Ramos (cell line): ENCODE results near the gene MECR.

ENCODE experiments used
- in situ Hi-C: fragments of 300-500 bp; cut with MboI; formaldehyde crosslinking; loops from one replicate; pipeline ENCODE4 v1.14.3; 2022; ENCODE audit warnings: low sequenced_read_pairs; ENCODE audit not compliant: unreplicated experiment

MECR gene

GRCh38 chr1:29210278-29211085 is 20.3 kb downstream of the MECR start:
- in situ Hi-C loops: no loop called here

DNA sequence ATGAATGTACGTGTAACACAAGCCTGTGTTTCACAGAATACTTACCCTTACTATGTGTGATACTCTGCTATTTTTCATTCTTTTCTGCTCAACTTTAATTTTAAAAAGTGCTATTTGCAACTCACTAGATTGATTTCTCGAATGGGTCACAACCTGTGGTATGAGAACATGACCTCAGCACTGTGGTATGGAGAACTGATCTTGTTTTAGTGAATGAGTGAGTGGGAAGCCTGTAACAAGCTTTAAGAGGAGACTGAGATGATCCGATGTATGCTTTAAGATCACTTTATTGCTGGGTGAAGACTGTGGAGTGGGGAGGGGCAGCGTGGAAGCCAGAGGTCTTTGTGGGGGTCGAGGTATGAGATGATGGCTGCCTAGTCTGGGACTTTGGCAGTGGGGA is 21.6 kb downstream of the MECR start:
- in situ Hi-C loops: no loop called here

DNA sequence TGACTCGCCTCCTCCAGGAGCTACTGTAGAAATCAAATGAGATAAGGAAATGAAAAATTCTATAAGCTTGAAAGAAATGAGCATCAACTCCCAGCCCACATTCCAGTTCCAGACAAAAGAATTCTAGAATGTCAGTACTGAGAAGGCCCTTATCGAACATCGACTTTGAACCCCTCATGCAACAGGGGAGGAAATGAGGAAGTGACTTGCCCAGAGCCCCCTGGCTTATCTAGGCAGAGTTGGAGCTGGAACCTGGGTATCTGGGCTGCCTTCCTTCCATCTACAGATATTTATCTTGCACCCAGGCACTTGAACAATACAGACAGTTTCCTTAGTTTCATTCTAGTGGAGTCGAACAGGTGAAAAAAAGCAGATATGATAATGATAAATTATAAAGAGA is 22.3 kb downstream of the MECR start:
- in situ Hi-C loops: no loop called here

DNA sequence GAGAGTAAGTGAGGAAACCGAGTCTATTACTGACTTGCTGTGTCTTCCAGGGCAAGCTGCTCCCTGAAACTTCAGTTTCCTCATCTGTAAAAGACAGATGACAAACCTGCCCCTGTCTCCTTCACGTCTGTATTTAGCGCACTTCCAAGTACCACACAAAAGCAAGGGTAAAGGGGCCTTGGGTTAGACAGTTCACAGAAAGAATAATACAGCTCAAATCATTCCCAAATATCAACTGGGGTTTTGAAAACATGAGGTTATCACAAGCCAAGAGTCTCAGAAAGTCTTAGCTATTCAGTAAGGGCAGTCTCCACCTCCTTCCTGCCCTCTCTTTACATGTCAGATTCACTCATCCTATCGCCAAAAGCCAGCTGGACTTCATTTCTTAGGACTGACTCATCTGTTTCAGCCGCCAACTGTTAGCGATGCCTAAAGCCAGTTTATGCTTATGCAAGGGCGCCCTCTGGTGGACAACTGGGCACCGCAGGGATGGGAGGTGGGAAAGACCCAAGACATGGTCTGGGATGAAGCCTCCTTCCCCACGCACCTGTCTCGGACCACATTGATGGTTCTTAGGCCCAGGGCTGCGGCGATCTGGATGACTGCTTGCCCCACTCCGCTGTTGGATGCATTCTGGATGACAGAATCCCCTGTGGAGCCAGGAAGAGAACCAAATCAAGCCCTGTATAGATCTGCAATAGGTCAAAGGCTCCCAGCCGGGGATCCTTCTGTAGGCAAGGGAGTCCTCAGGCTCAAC is 28.0 kb downstream of the MECR start:
- in situ Hi-C loops: no loop called here

GRCh38 chr1:29202053-29202452 is 28.7 kb downstream of the MECR start:
- in situ Hi-C loops: no loop called here

- in situ Hi-C loops: no loop called here
These were observed 29.1 kb downstream of the MECR start for GRCh38 chr1:29201595-29202051.

GRCh38 chr1:29200906-29201594 is 29.7 kb downstream of the MECR start:
- in situ Hi-C loops: no loop called here

GRCh38 chr1:29197993-29198392 is 32.7 kb downstream of the MECR start:
- in situ Hi-C loops: loop anchor here (5.0 kb wide), 1 partner anchor 316 kb away; no protein-coding TSS in a partner anchor

GRCh38 chr1:29197590-29197924 is 33.2 kb downstream of the MECR start:
- in situ Hi-C loops: loop anchor here (5.0 kb wide), 1 partner anchor 315 kb away; no protein-coding TSS in a partner anchor

DNA sequence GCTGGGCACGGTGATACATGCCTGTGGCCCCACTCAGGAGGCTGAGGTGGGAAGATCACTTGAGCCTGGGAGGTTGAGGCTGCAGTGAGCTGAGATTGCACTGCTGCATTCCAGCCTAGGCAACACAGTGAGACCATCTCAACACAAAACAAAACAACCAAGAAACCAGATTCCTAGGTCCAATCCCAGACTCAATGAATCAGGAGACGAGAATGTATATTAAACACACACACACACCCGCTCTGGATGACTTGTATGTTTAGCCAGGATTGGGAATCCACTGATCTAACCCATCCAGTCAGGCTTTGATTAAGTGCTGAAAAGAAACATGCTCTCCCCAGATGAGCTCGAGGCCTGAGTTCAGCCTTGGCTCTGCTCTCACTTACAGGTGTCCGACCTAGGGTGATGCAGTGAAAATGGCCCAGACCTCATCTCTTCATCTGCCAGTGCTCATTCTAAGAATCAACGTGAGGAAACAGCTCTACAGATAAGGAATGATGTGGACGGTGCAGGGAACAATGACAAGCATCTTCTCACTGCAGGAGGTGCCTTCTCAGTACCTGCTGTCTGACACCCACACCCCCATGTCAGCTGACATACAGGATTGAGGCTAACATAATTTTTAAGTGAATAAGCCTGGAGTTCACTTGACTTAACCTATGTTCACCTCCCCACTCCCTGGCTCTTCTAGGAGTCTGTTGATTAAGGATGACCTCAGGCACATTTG is 33.7 kb downstream of the MECR start:
- in situ Hi-C loops: loop anchor here (5.0 kb wide), 1 partner anchor 315 kb away; no protein-coding TSS in a partner anchor

DNA sequence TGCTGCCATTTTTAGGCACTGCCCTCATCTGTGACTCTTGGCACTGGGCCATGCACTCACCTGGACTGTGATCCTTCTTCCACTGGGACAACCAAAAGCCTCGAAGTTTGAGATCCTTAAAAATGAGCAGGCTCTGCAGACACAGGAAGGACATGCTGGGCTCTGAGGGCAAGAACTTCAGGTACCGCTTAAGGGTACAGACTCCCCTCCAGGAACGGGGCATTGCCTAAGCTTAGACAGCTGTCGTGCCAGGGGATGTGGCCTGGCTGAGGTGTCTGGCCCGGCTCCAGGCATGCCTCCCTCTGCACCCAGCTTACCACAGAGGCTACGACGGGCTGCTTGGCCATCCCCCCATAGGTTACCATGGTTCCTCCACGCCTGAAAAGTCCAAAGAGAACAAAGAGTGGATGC is 34.8 kb downstream of the MECR start:
- in situ Hi-C loops: loop anchor here (5.0 kb wide), 1 partner anchor 314 kb away; no protein-coding TSS in a partner anchor

GRCh38 chr1:29193879-29194455 is 36.8 kb downstream of the MECR start:
- in situ Hi-C loops: no loop called here

DNA sequence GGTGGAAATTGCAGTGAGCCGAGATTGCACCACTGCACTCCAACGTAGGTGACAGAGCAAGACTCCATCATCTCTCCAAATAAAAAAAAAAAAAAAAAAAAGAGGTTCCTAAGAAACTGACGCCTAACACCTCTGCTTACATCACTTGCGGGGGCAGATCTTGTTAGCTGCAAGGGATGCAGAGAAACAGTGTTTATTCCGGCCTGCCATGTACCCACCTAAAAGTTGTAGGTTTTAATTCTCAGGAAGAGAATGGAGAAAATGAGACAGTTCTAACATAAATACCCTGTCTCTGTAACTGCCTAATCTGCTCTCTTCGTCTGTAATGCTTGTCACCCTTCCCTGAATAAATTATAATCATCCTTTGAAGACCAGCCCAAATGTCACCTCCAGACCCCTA is 40.0 kb downstream of the MECR start:
- in situ Hi-C loops: no loop called here

GRCh38 chr1:29186707-29187106 is 44.0 kb downstream of the MECR start:
- in situ Hi-C loops: no loop called here

GRCh38 chr1:29186252-29186651 is 44.5 kb downstream of the MECR start:
- in situ Hi-C loops: no loop called here

GRCh38 chr1:29183287-29183686 is 47.4 kb downstream of the MECR start:
- in situ Hi-C loops: no loop called here

DNA sequence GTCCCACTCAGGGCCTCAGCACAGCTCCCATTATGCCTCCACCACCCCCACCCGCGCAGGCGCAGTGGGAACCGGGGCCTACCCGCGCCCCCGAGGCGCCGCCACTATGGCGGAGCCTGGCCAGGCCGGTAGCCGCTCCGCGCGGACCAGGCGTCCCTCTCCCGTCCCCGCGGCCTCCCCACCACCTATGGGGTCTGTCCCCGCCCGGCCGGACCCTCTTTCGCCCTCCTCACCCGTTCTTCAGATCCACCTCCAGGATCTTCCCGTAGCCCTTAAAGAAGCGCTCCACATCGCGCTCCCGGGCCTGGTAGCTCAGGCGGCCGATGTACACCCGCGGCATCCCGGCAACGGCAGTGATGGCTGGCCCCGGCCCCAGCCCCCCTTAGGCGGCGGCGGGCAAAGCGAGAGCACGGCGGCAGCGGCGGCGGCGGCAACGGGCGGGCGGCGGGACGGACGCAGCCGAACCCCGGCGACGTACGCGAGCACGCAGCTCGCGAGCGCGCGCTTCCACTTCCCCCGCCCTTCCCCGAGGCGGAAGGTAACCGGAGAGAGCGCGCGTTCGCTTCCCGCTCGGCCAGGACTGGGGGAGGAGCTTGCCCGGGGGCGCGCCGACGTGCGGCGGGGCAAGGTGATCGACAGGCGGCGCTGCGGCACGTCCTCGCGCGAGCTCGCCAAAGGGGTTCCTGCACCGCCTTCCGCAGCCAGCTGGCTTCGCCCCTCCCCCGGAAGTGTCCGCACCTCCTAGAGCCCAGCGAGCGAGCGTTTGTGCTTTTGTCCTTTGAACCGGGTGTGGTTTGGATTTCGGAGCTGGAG is 49.1 kb downstream of the MECR start, which contains the start of gene SRSF4:
SRSF4 (minus strand) TSS at position 488 of the 813 bp plus-strand sequence; CDS start at position 340, 148 bp downstream.
- in situ Hi-C loops: no loop called here

- in situ Hi-C loops: no loop called here
These were observed 50.0 kb downstream of the MECR start for GRCh38 chr1:29180497-29181412.
